GM12878 (cell line): Measurements from ENCODE around the gene SORBS1. TPM values are rescaled to one million over a fixed set of nuclear protein-coding genes. Genes with fewer than 3 reads are reported as not detected.

Source experiments
- ATAC-seq: fragments of 200-7000 bp; cut with Tn5 transposase; 3 replicates; pipeline ENCODE4 v1.9.1; 2020; ENCODE audit warnings: mild to moderate bottlenecking, moderate library complexity
- BruUV-seq: library from RNA; stranded (reverse); fragments of 400-500 nt; replicated peaks from 2 replicates; lab custom pipeline; 2021; lab: Mats Ljungman, UMichigan
- CTCF ChIA-PET: fragments of 300-600 bp; sonication (Branson Sonifier 250); formaldehyde crosslinking; extraction: SDS; loops from one replicate; lab custom pipeline; 2021; ENCODE audit warnings: inconsistent platforms; lab: Yijun Ruan, JAX
- POLR2A ChIA-PET: fragments of 350-600 bp; formaldehyde crosslinking; extraction: SDS; loops from one replicate; lab custom pipeline; 2021; ENCODE audit warnings: inconsistent platforms; lab: Charles Lee
- RAD21 ChIA-PET: fragments of 300-600 bp; sonication (Branson Sonifier 250); formaldehyde crosslinking; loops from one replicate; lab custom pipeline; 2023; ENCODE audit warnings: antibody characterized with exemption; ENCODE audit not compliant: unreplicated experiment; lab: Charles Lee
- SMC1A ChIA-PET: fragments of 300-600 bp; sonication (Branson Sonifier 250); formaldehyde crosslinking; loops from one replicate; lab custom pipeline; 2023; ENCODE audit not compliant: unreplicated experiment, uncharacterized antibody; lab: Charles Lee
- DNase-seq: peaks from one replicate; pipeline ENCODE4 v3.0.0-alpha.2; 2011; ENCODE audit warnings: low read depth, low spot score
- FAIRE-seq: peaks from 3 replicates; lab custom pipeline; 2011; peaks lifted over from hg19 to GRCh38; lab: Jason Lieb, UNC
- H2AFZ ChIP-seq: 2 replicates; pipeline ENCODE4 v1.6.0; 2011; ENCODE audit warnings: low read depth, low read length, control low read depth; ENCODE audit not compliant: control insufficient read depth
- H3K27ac ChIP-seq: 2 replicates; pipeline ENCODE4 v1.5.1; 2011; ENCODE audit warnings: control low read depth; ENCODE audit not compliant: control insufficient read depth, insufficient read depth
- H3K27me3 ChIP-seq, 2 experiments: replicated peaks in 1 of 2; 2 replicates each; pipeline versions ENCODE4 v1.6.0 to v1.6.1; 2011; ENCODE audit warnings: low read length in 1 of 2; ENCODE audit not compliant: control insufficient read depth in 2 of 2, insufficient read depth in 2 of 2
- H3K36me3 ChIP-seq, 2 experiments: 2 replicates each; pipeline ENCODE4 v1.5.1; 2011; ENCODE audit warnings: low read length in 1 of 2; ENCODE audit not compliant: control insufficient read depth in 2 of 2, insufficient read depth in 2 of 2
- H3K4me1 ChIP-seq: 2 replicates; pipeline ENCODE4 v1.6.1; 2011; ENCODE audit warnings: mild to moderate bottlenecking, low read length, moderate library complexity, mixed read lengths; ENCODE audit not compliant: control insufficient read depth, insufficient read depth
- H3K4me2 ChIP-seq: 2 replicates; pipeline ENCODE4 v1.6.0; 2011; ENCODE audit warnings: control low read depth; ENCODE audit not compliant: control insufficient read depth, insufficient read depth
- H3K4me3 ChIP-seq: fragments of 200-600 bp; sonication (generic); 2 replicates; pipeline ENCODE4 v1.5.1; 2016
- H3K79me2 ChIP-seq: 2 replicates; pipeline ENCODE4 v1.6.0; 2011; ENCODE audit warnings: low read length; ENCODE audit not compliant: control insufficient read depth, insufficient read depth
- H3K9ac ChIP-seq: 2 replicates; pipeline ENCODE4 v1.8.0; 2011; ENCODE audit warnings: low read length, control low read depth, mixed read lengths; ENCODE audit not compliant: control insufficient read depth, insufficient read depth
- H3K9me3 ChIP-seq: replicated peaks from 3 replicates; pipeline ENCODE4 v1.5.1; 2011; ENCODE audit warnings: mild to moderate bottlenecking, low read length; ENCODE audit not compliant: control insufficient read depth, insufficient read depth
- H4K20me1 ChIP-seq: 2 replicates; pipeline ENCODE4 v1.6.0; 2011; ENCODE audit not compliant: control insufficient read depth, insufficient read depth
- BHLHE40 ChIP-seq, 2 experiments: fragments of 450-650 bp in 1 of 2; IDR thresholded peaks; 2 replicates each; pipeline ENCODE4 v1.6.1; 2011 to 2017; ENCODE audit warnings: low read depth in 2 of 2, borderline replicate concordance in 1 of 2, improper control_type of control experiment in 1 of 2, low read length in 1 of 2, mild to moderate bottlenecking in 1 of 2
- EZH2 ChIP-seq: IDR thresholded peaks from 2 replicates; pipeline ENCODE4 v1.6.1; 2012; ENCODE audit warnings: low read depth, mild to moderate bottlenecking, control low read depth, inconsistent platforms, low read length, borderline replicate concordance; ENCODE audit not compliant: control insufficient read depth
- NR2F1 ChIP-seq: fragments of 450-650 bp; conservative IDR thresholded peaks from 2 replicates; pipeline ENCODE4 v1.6.1; 2017; ENCODE audit warnings: mild to moderate bottlenecking
- RELA ChIP-seq: fragments of 450-650 bp; IDR thresholded peaks from 2 replicates; pipeline ENCODE4 v1.8.0; 2014; ENCODE audit warnings: borderline replicate concordance; ENCODE audit not compliant: partially characterized antibody
- WGBS: methylation state at CpG from one replicate; pipeline ENCODE4 v1.1.6; 2016; ENCODE audit warnings: low lambda C conversion rate; ENCODE audit not compliant: insufficient replicate concordance, insufficient coverage; ENCODE audit errors: missing lambda C conversion rate; 5-methylcytosine and 5-hydroxymethylcytosine counted together
- in situ Hi-C: fragments of 300-500 bp; cut with MboI; formaldehyde crosslinking; loops from 9 replicates; pipeline ENCODE4 v1.14.3; 2018; ENCODE audit warnings: mixed read lengths
- intact Hi-C: fragments of 100-400 bp; cut with micrococcal nuclease; formaldehyde crosslinking; loops from one replicate; pipeline ENCODE4 v1.14.2; 2022; ENCODE audit not compliant: unreplicated experiment
- polyA plus RNA-seq, 11 experiments: library from polyadenylated mRNA; depleted of rRNA in 4 of 11; unstranded in 6 of 11; stranded (reverse) in 5 of 11; fragments of >200 nt; fragmentation: Nextera tagmentation in 4 of 11; fragmentation: Illumina TruSeq in 1 of 11; extraction: Ambion mirVana in 4 of 11; extraction: Trizol in 1 of 11; gene quantifications; 1 replicate in 1 of 11; 2 replicates in 10 of 11; pipeline versions ENCODE4 v1.2.1 to v1.2.3, GENCODE V29; 2011 to 2016; ENCODE audit warnings: inconsistent platforms in 2 of 11, missing spikeins in 2 of 11, low read depth in 1 of 11
- total RNA-seq, 4 experiments: library from RNA; depleted of rRNA in 3 of 4; stranded (reverse); fragments of >200 nt in 3 of 4; fragmentation: Illumina TruSeq in 1 of 4; extraction: Trizol in 1 of 4; gene quantifications; 2 replicates each; pipeline versions ENCODE4 v1.2.1 to v1.2.3, GENCODE V29; 2013 to 2021
- TF ChIP-seq, protein P1 (sequence below): IDR thresholded peaks from 2 replicates; pipeline ENCODE4 v1.6.1; 2011; ENCODE audit warnings: borderline replicate concordance, low read depth, mild to moderate bottlenecking, moderate library complexity, low read length; ENCODE audit not compliant: insufficient read depth, poor library complexity, severe bottlenecking

SORBS1 gene
- total and polyA plus RNA-seq, 10 of the 15 experiments (the other 5 are each of a cell fraction or from before 2014, with no cell fraction given) = 0.13 to 0.75 (median 0.39) TPM

DNA sequence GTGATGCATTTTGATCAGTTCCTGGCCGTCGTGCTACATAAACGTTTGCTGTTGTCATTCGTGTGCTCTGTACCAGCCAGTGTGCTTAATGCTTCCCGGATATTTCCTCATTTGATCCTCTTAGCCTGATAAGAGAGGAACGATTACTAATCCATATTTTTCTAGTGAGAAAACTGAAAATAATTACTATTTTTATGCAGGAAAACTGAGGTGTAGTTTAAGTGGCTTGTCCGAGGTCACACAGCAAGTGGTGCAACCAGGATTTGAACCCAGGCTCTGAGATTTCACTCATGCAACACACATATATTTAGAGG is 650 bp upstream of the SORBS1 start (continued):
- TF ChIP-seq RELA (no peak), NR2F1 (no peak)
- TF ChIP-seq, protein P1, sequence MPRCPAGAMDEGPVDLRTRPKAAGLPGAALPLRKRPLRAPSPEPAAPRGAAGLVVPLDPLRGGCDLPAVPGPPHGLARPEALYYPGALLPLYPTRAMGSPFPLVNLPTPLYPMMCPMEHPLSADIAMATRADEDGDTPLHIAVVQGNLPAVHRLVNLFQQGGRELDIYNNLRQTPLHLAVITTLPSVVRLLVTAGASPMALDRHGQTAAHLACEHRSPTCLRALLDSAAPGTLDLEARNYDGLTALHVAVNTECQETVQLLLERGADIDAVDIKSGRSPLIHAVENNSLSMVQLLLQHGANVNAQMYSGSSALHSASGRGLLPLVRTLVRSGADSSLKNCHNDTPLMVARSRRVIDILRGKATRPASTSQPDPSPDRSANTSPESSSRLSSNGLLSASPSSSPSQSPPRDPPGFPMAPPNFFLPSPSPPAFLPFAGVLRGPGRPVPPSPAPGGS = no peak
- TF ChIP-seq, all 136 proteins: peak for 0

DNA sequence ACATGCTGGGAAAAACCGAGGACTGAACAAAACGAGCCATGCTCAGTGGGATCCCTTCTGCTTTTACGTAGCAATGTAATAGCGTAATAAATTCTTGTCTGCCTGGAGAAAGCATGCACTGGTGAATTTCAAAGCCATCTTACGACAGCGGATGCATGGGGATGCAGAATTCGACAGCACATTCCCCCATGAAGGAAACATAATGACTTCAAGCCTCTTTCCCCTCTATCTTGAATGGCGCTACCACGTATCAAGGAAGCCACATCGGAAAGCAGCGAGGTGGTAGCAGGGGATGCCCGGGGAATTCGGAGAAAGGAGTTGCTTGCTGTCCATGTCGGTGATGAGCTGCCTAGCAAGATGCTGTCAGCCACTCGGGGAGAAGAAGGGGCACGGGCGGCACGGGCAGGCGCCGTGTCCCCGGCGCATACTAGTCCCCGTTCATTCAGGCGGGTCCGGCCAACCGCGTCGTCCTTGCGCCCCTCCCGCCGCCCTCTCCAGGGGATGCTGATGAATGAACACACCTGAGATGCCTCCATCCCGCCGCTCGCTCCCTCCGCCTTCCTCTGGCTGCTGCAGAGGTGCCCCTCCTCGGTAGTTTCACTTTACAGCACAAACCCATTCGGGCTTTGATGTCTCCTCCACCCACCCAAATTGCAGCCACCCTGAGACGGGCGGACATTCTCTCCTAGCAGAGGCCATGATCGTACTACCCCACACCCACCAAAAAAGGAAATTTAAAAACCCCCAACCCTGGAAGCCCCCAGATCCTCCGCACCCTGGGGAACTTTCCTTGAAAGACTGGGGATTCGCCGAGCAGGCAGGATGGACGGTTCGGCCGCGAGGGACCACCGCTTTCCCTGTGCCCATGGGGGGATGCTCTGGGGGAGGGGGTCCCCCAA is 644 bp downstream of the SORBS1 start:
- no TSS peak for BruUV-seq
- FAIRE-seq (no peak), ATAC-seq (peak; percentile 12; the same call in 2 of the 3 replicates), DNase-seq (no peak)
- ChIA-PET POLR2A (no interaction called here), CTCF (no interaction called here), SMC1A (no interaction called here), RAD21 (no interaction called here)
- Histone ChIP-seq H2AFZ (peak overlapping the region; percentile 31), H3K27me3 (peaks cover 3% of the 10 kb centered on the region in 2 experiments; a peak in 3 of 4 replicates), H3K4me1 (no peaks in the 10 kb centered on the region; the same call in 1 of the 2 replicates), H3K9me3 (no peaks in the 10 kb centered on the region), H3K9ac (peak overlapping the region; percentile 53; the same call in 1 of the 2 replicates), H3K27ac (no peak overlapping the region), H3K79me2 (no peaks in the 10 kb centered on the region), H3K4me3 (peak overlapping the region; percentile 95), H4K20me1 (peaks cover 2% of the 10 kb centered on the region; the same call in 1 of the 2 replicates), H3K36me3 (no peaks in the 10 kb centered on the region), H3K4me2 (peak overlapping the region; percentile 97)
- in situ Hi-C loops = no loop called here
- TF ChIP-seq BHLHE40 (IDR thresholded peaks at IDR 0.05; ENCODE audit: borderline replicate concordance in 1 of 2, low read depth in 2 of 2, low read length in 1 of 2) (peak in 1 of 2 experiments; percentile 11; a peak in 1 of 4 replicates), EZH2 (no peak)
- WGBS = 10% methylated on average over 39 of the region's 48 CpGs
- intact Hi-C loops = no loop called here
